PC-3 (cell line): Measurements from ENCODE around the gene TUBB6. TPM values are rescaled to one million over a fixed set of nuclear protein-coding genes. Genes with fewer than 3 reads are reported as not detected.

Experiments
- ATAC-seq: fragments of 200-7000 bp; cut with Tn5 transposase; 2 replicates; pipeline ENCODE4 v1.9.1; 2020; ENCODE audit warnings: mild to moderate bottlenecking, moderate library complexity
- BruUV-seq: library from RNA; stranded (reverse); fragments of 400-500 nt; replicated peaks from 2 replicates; lab custom pipeline; 2021; lab: Mats Ljungman, UMichigan
- CTCF ChIA-PET: fragments of 300-600 bp; sonication (Branson Sonifier 250); formaldehyde crosslinking; loops from one replicate; lab custom pipeline; 2022; ENCODE audit warnings: antibody characterized with exemption; lab: Charles Lee
- POLR2A ChIA-PET: fragments of 300-600 bp; sonication (Branson Sonifier 250); formaldehyde crosslinking; loops from one replicate; lab custom pipeline; 2022; ENCODE audit warnings: antibody characterized with exemption; ENCODE audit not compliant: unreplicated experiment; lab: Charles Lee
- DNase-seq: peaks from one replicate; pipeline ENCODE4 v3.0.0-alpha.2; 2015
- H2AFZ ChIP-seq: fragments of 300-600 bp; sonication (generic); 2 replicates; pipeline ENCODE4 v1.6.0; 2016; ENCODE audit warnings: antibody characterized with exemption, low read length
- H3F3A ChIP-seq: fragments of 300-600 bp; sonication (generic); one replicate; pipeline ENCODE4 v1.6.0; 2017; ENCODE audit warnings: antibody characterized with exemption, low read length, control low read depth, mild to moderate bottlenecking; ENCODE audit not compliant: unreplicated experiment
- H3K27ac ChIP-seq: fragments of 300-600 bp; sonication (generic); 2 replicates; pipeline ENCODE4 v1.5.1; 2016; ENCODE audit warnings: mild to moderate bottlenecking, low read length
- H3K27me3 ChIP-seq: fragments of 300-600 bp; sonication (generic); 2 replicates; pipeline ENCODE4 v1.6.1; 2016; ENCODE audit warnings: low read length, mixed read lengths
- H3K36me3 ChIP-seq: fragments of 300-600 bp; sonication (generic); 2 replicates; pipeline ENCODE4 v1.6.1; 2016; ENCODE audit warnings: low read depth, mixed run types, low read length, mixed read lengths
- H3K4me1 ChIP-seq: fragments of 300-600 bp; sonication (generic); 2 replicates; pipeline ENCODE4 v1.5.1; 2016; ENCODE audit warnings: low read length; ENCODE audit not compliant: insufficient read depth
- H3K4me2 ChIP-seq: fragments of 300-600 bp; sonication (generic); 2 replicates; pipeline ENCODE4 v1.6.0; 2016; ENCODE audit warnings: low read length
- H3K4me3 ChIP-seq: fragments of 300-600 bp; sonication (generic); 2 replicates; pipeline ENCODE4 v1.5.1; 2016; ENCODE audit warnings: mild to moderate bottlenecking, low read length, mixed read lengths
- H3K79me2 ChIP-seq: fragments of 300-600 bp; sonication (generic); 2 replicates; pipeline ENCODE4 v1.6.1; 2017; ENCODE audit warnings: low read length, mixed read lengths
- H3K9ac ChIP-seq: fragments of 300-600 bp; sonication (generic); 2 replicates; pipeline ENCODE4 v1.6.0; 2016; ENCODE audit warnings: mild to moderate bottlenecking, low read length
- H3K9me2 ChIP-seq: fragments of 300-600 bp; sonication (generic); replicated peaks from 2 replicates; pipeline ENCODE4 v1.6.1; 2016; ENCODE audit warnings: mixed run types, low read length, mixed read lengths
- H3K9me3 ChIP-seq: fragments of 300-600 bp; sonication (generic); 2 replicates; pipeline ENCODE4 v1.6.1; 2016; ENCODE audit warnings: low read length, mixed read lengths
- H4K20me1 ChIP-seq: fragments of 300-600 bp; sonication (generic); 2 replicates; pipeline ENCODE4 v1.6.1; 2016; ENCODE audit warnings: low read length, mixed read lengths
- EZH2 ChIP-seq: fragments of 300-600 bp; sonication (generic); IDR thresholded peaks from one replicate; pipeline ENCODE4 v1.6.1; 2017; ENCODE audit warnings: antibody characterized with exemption, mild to moderate bottlenecking, low read length; ENCODE audit not compliant: unreplicated experiment
- EZH2phosphoT487 ChIP-seq: fragments of 300-600 bp; sonication (generic); IDR thresholded peaks from 2 replicates; pipeline ENCODE4 v1.6.1; 2018; ENCODE audit warnings: mild to moderate bottlenecking, antibody characterized with exemption, low read length, borderline replicate concordance
- intact Hi-C: fragments of 100-400 bp; cut with micrococcal nuclease; formaldehyde crosslinking; loops from 2 replicates; pipeline ENCODE4 v1.9.0; 2023
- total RNA-seq: library from RNA; depleted of rRNA; stranded (reverse); fragments of >200 nt; gene quantifications from 2 replicates; pipeline ENCODE4 v1.2.3, GENCODE V29; 2014
- TF ChIP-seq, protein P1 (sequence below): fragments of 300-600 bp; sonication (generic); conservative IDR thresholded peaks from 2 replicates; pipeline ENCODE4 v1.5.1; 2017; ENCODE audit warnings: antibody characterized with exemption, low read depth, mild to moderate bottlenecking, low read length

Gene TUBB6
- total RNA-seq, 1 experiment from 2014 or later, result 191 TPM

GRCh38 chr18:12317664-12318333 lies 9.8 kb downstream of the TUBB6 start:
- Histone ChIP-seq H3K9me3 (no peaks in the 10 kb centered on the region), H3K79me2 (0 out of 2 replicates have a peak, but pooled peaks cover 1% of the 10 kb centered on the region), H3K4me3 (no peak overlapping the region), H3K9me2 (no peaks in the 10 kb centered on the region), H3K4me2 (no peak overlapping the region), H3K27ac (no peak overlapping the region), H4K20me1 (no peaks in the 10 kb centered on the region), H3K27me3 (no peaks in the 10 kb centered on the region), H3K36me3 (no peaks in the 10 kb centered on the region; the same call in 1 of the 2 replicates), H3F3A (no peaks in the 10 kb centered on the region), H3K4me1 (no peaks in the 10 kb centered on the region), H3K9ac (no peak overlapping the region), H2AFZ (no peak overlapping the region)
- ChIA-PET CTCF (interaction anchor here (1.6 kb wide), 1 partner anchor 46 kb away, joined by 5 read pairs; no protein-coding TSS in a partner anchor), POLR2A (no interaction called here)
- no peak for DNase-seq
- intact Hi-C loops, result no loop called here
- TF ChIP-seq EZH2, result no peak
- TF ChIP-seq EZH2phosphoT487, result no peak
- BruUV-seq, result no TSS peak
- peak; percentile 31; the same call in 1 of the 2 replicates for ATAC-seq

- Histone ChIP-seq H3K4me2 (no peak overlapping the region), H3F3A (no peaks in the 10 kb centered on the region), H3K36me3 (no peaks in the 10 kb centered on the region; the same call in 1 of the 2 replicates), H3K27me3 (no peaks in the 10 kb centered on the region), H3K9me3 (no peaks in the 10 kb centered on the region), H3K4me1 (no peaks in the 10 kb centered on the region), H4K20me1 (no peaks in the 10 kb centered on the region), H3K9ac (no peak overlapping the region), H2AFZ (no peak overlapping the region), H3K79me2 (0 out of 2 replicates have a peak, but pooled peaks cover 4% of the 10 kb centered on the region), H3K27ac (no peak overlapping the region), H3K9me2 (no peaks in the 10 kb centered on the region), H3K4me3 (no peak overlapping the region)
- TF ChIP-seq EZH2 (no peak), EZH2phosphoT487 (no peak)
- TF ChIP-seq, protein P1, sequence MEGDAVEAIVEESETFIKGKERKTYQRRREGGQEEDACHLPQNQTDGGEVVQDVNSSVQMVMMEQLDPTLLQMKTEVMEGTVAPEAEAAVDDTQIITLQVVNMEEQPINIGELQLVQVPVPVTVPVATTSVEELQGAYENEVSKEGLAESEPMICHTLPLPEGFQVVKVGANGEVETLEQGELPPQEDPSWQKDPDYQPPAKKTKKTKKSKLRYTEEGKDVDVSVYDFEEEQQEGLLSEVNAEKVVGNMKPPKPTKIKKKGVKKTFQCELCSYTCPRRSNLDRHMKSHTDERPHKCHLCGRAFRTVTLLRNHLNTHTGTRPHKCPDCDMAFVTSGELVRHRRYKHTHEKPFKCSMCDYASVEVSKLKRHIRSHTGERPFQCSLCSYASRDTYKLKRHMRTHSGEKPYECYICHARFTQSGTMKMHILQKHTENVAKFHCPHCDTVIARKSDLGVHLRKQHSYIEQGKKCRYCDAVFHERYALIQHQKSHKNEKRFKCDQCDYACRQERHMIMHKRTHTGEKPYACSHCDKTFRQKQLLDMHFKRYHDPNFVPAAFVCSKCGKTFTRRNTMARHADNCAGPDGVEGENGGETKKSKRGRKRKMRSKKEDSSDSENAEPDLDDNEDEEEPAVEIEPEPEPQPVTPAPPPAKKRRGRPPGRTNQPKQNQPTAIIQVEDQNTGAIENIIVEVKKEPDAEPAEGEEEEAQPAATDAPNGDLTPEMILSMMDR, result no peak
- ATAC-seq (peak; percentile 39), DNase-seq (no peak)
- CTCF ChIA-PET, result interaction anchor here (1.6 kb wide), 1 partner anchor 46 kb away, joined by 5 read pairs; no protein-coding TSS in a partner anchor
- POLR2A ChIA-PET, result interaction anchor here (0.6 kb wide), 1 partner anchor 16 kb away, joined by 3 read pairs; no protein-coding TSS in a partner anchor
- intact Hi-C loops, result no loop called here
- no TSS peak for BruUV-seq
Observed at GRCh38 chr18:12318334-12318697, 10.3 kb downstream of the TUBB6 start.

DNA sequence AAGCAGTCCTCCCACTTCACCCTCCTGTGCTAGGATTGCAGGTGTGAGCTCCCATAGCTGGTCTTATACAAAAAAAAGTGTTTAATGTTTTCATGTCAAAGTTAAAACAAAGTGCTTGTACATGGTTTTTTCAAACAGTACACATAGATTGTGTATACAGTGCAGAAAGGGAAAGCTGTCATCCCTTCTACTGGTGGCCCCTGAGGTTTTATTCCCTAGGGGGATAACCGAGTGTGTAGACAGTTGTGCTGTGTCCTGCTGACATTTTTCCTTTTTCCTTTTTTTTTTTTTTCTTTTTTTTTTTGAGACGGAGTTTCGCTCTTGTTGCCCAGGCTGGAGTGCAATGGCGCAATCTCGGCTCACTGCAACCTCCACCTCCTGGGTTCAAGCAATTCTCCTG lies 10.8 kb downstream of the TUBB6 start:
- H3K4me2 ChIP-seq, result no peak overlapping the region
- H3K4me1 ChIP-seq, result no peaks in the 10 kb centered on the region
- no peaks in the 10 kb centered on the region for H3K27me3 ChIP-seq
- H3K27ac ChIP-seq, result no peak overlapping the region
- ATAC-seq, result no peak
- H2AFZ ChIP-seq, result no peak overlapping the region
- BruUV-seq, result no TSS peak
- no peaks in the 10 kb centered on the region for H3F3A ChIP-seq
- H3K9ac ChIP-seq, result no peak overlapping the region
- H3K9me2 ChIP-seq, result no peaks in the 10 kb centered on the region
- H3K4me3 ChIP-seq, result no peak overlapping the region
- ChIA-PET POLR2A (interaction anchor here (0.5 to 0.6 kb wide), 2 partner anchors 16 to 427 kb away, joined by 3 to 7 read pairs; no protein-coding TSS in a partner anchor), CTCF (interaction anchor here (1.6 kb wide), 1 partner anchor 47 kb away, joined by 5 read pairs; no protein-coding TSS in a partner anchor)
- H4K20me1 ChIP-seq, result no peaks in the 10 kb centered on the region
- H3K9me3 ChIP-seq, result no peaks in the 10 kb centered on the region
- DNase-seq, result no peak
- 0 out of 2 replicates have a peak, but pooled peaks cover 4% of the 10 kb centered on the region for H3K79me2 ChIP-seq
- TF ChIP-seq, protein P1, result no peak
- TF ChIP-seq EZH2phosphoT487, result no peak
- no peak for TF ChIP-seq EZH2
- intact Hi-C loops, result no loop called here
- no peaks in the 10 kb centered on the region; the same call in 1 of the 2 replicates for H3K36me3 ChIP-seq
